Measurements from ENCODE around the gene MAP4.

GRCh38 chr3:47895241-47895640, 121.0 kb downstream of the MAP4 start:
- TF ChIP-seq CTCF (conservative IDR thresholded peaks at IDR 0.05 in 1 of 2, IDR thresholded peaks at IDR 0.05 in 1 of 2; ENCODE audit: low read depth in 1 of 2, low read length in 2 of 2) (no peak), EZH2 (IDR thresholded peaks at IDR 0.05; ENCODE audit: low read length, missing control alignments) (no peak)

Data from fibroblast of lung (primary cell).